ENCODE results near the gene RPL22. TPM values are rescaled to one million over a fixed set of nuclear protein-coding genes. Genes with fewer than 3 reads are reported as not detected.

Gene RPL22
- total RNA-seq, 1 experiment from 2014 or later, result 456 TPM

DNA sequence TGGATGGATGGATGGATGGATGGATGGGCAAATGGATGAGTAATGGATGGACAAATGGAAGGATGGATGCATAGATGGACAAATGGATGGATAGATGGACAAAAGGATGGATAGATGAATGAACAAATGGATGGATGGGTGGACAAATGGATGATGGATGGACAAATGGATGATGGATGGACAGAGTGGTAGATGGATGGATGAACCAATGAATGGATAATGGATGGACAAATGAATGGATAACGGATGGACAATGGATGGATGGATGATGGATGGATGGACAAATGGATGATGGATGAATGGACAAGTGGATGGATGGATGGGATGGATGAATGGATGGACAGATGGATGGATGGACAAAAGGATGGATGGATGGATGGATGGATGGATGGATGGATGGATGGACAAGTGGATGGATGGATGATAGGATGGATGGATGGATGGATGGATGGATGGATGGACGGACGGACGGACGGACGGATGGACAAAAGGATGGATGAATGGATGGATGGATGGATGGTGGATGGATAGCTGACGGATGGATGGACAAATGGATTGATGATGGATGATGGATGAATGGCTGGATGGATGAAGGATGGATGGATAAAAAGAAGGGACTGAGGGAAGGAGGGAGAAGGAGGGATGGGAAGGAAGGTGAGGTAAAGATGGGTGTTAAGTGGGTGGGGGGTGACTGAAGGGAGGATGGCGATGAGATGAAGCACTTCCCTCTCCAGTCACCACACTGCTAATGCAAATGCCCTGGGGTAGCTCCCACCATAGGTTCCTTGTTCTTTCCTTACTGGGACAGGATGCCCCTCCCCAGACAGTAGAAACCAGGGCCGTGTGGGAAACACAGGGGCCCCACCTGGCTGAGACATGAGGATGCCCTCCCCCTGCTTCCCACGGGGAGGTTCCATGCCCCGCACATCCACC is 49.1 kb downstream of the RPL22 start:
- POLR2A ChIA-PET, result no interaction called here
- CTCF ChIA-PET, result no interaction called here
- no TSS peak for BruUV-seq (replicated peaks)

More for the DNA sequence above, 49.1 kb downstream of the RPL22 start:
- Histone ChIP-seq H3K79me2 (ENCODE audit: insufficient read depth, low read length) (no peaks in the 10 kb centered on the region), H4K20me1 (ENCODE audit: insufficient read depth) (no peaks in the 10 kb centered on the region), H3K4me3 (replicated peaks in 1 of 2; ENCODE audit: low read depth in 1 of 2, low read length in 2 of 2) (no peak overlapping the region), H3K9me2 (ENCODE audit: insufficient read depth) (no peaks in the 10 kb centered on the region), H3K4me2 (ENCODE audit: low read length) (no peak overlapping the region), H3K9me3 (ENCODE audit: control insufficient read depth in 1 of 2, insufficient read depth in 1 of 2, low read depth in 1 of 2, low read length in 2 of 2) (no peaks in the 10 kb centered on the region), H3K9ac (ENCODE audit: low read length) (no peak overlapping the region), H3K36me3 (ENCODE audit: control insufficient read depth in 1 of 2, insufficient read depth in 2 of 2, low read length in 2 of 2) (no peaks in the 10 kb centered on the region), H3K27ac (ENCODE audit: low read depth, low read length) (no peak overlapping the region), H3K4me1 (ENCODE audit: control insufficient read depth in 1 of 2, insufficient read depth in 2 of 2, low read length in 2 of 2) (peaks cover 5 to 14% of the 10 kb centered on the region in 2 experiments; a peak in 3 of 4 replicates), H2AFZ (ENCODE audit: low read depth, low read length, poor library complexity, severe bottlenecking) (no peak overlapping the region), H3K27me3 (ENCODE audit: insufficient read depth, low read length) (no peaks in the 10 kb centered on the region)
- DNase-seq (ENCODE audit: low read depth, low spot score) (no peak), ATAC-seq (no peak)
- intact Hi-C loops (cut with micrococcal nuclease), result no loop called here
- TF ChIP-seq TCF7L2 (IDR thresholded peaks at IDR 0.05; ENCODE audit: borderline replicate concordance, extremely low read depth, insufficient read depth, insufficient read length), result no peak
- TF ChIP-seq, protein P1, sequence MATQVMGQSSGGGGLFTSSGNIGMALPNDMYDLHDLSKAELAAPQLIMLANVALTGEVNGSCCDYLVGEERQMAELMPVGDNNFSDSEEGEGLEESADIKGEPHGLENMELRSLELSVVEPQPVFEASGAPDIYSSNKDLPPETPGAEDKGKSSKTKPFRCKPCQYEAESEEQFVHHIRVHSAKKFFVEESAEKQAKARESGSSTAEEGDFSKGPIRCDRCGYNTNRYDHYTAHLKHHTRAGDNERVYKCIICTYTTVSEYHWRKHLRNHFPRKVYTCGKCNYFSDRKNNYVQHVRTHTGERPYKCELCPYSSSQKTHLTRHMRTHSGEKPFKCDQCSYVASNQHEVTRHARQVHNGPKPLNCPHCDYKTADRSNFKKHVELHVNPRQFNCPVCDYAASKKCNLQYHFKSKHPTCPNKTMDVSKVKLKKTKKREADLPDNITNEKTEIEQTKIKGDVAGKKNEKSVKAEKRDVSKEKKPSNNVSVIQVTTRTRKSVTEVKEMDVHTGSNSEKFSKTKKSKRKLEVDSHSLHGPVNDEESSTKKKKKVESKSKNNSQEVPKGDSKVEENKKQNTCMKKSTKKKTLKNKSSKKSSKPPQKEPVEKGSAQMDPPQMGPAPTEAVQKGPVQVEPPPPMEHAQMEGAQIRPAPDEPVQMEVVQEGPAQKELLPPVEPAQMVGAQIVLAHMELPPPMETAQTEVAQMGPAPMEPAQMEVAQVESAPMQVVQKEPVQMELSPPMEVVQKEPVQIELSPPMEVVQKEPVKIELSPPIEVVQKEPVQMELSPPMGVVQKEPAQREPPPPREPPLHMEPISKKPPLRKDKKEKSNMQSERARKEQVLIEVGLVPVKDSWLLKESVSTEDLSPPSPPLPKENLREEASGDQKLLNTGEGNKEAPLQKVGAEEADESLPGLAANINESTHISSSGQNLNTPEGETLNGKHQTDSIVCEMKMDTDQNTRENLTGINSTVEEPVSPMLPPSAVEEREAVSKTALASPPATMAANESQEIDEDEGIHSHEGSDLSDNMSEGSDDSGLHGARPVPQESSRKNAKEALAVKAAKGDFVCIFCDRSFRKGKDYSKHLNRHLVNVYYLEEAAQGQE (IDR thresholded peaks at IDR 0.05; ENCODE audit: low read depth), result no peak
- TF ChIP-seq EGR1 (IDR thresholded peaks at IDR 0.05; ENCODE audit: low read depth), result no peak
- no peak for TF ChIP-seq SIN3A (IDR thresholded peaks at IDR 0.05; ENCODE audit: low read depth)
- RAD21 ChIA-PET (ENCODE audit: low non-redundant PET in 1 of 2, low total read pairs in 2 of 2, uncharacterized antibody in 2 of 2, unreplicated experiment in 2 of 2), result no interaction called here
